DMS79 (cell line): Measurements from ENCODE around the gene TMOD1.

ENCODE experiments used
- DNase-seq: peaks from one replicate; lab custom pipeline; 2025; lab: John Stamatoyannopoulos, UW

TMOD1 gene

GRCh38 chr9:97547098-97547829 is 45.8 kb downstream of the TMOD1 start:
- no peak for DNase-seq

GRCh38 chr9:97548379-97548778 is 46.9 kb downstream of the TMOD1 start:
- no peak for DNase-seq

- DNase-seq, result no peak
Observed at GRCh38 chr9:97548819-97549540, 47.5 kb downstream of the TMOD1 start.

GRCh38 chr9:97550386-97550785 is 48.9 kb downstream of the TMOD1 start:
- DNase-seq, result no peak

GRCh38 chr9:97551308-97551707 is 49.8 kb downstream of the TMOD1 start:
- DNase-seq, result no peak

GRCh38 chr9:97553141-97553540 is 51.7 kb downstream of the TMOD1 start:
- DNase-seq, result no peak

- DNase-seq, result no peak
Observed at GRCh38 chr9:97553841-97554240, 52.4 kb downstream of the TMOD1 start.

GRCh38 chr9:97554566-97555075 is 53.2 kb downstream of the TMOD1 start:
- DNase-seq, result no peak

GRCh38 chr9:97555164-97555563 is 53.7 kb downstream of the TMOD1 start:
- no peak for DNase-seq

GRCh38 chr9:97556036-97556720 is 54.7 kb downstream of the TMOD1 start:
- no peak for DNase-seq

- no peak for DNase-seq
Observed at GRCh38 chr9:97556721-97557605, 55.5 kb downstream of the TMOD1 start.

GRCh38 chr9:97557606-97558095 is 56.2 kb downstream of the TMOD1 start:
- DNase-seq, result no peak

- no peak for DNase-seq
Observed at GRCh38 chr9:97558701-97559101, 57.2 kb downstream of the TMOD1 start.

- DNase-seq, result no peak
Observed at GRCh38 chr9:97559111-97559514, 57.6 kb downstream of the TMOD1 start.

GRCh38 chr9:97560154-97560553 is 58.7 kb downstream of the TMOD1 start:
- no peak for DNase-seq

GRCh38 chr9:97560851-97561250 is 59.4 kb downstream of the TMOD1 start:
- no peak for DNase-seq

- DNase-seq, result no peak
Observed at GRCh38 chr9:97561501-97561900, 60.0 kb downstream of the TMOD1 start.

- no peak for DNase-seq
Observed at GRCh38 chr9:97562542-97562941, 61.1 kb downstream of the TMOD1 start.

GRCh38 chr9:97563458-97564135 is 62.1 kb downstream of the TMOD1 start:
- DNase-seq, result no peak

- DNase-seq, result no peak
Observed at GRCh38 chr9:97564291-97565175, 63.1 kb downstream of the TMOD1 start.
